Stimulated activated naive CD4-positive, alpha-beta T cell (primary cell): ENCODE data around the gene F2RL1.
"Not testable (repeated sequence)": the region's sequence is repeated elsewhere in the genome, so short reads cannot be mapped to it uniquely, and the experiment has no call there.

Source experiments
- DNase-seq, 6 experiments: peaks; one replicate each; lab custom pipeline; 2025; lab: John Stamatoyannopoulos, UW

The F2RL1 gene

GRCh38 chr5:76818844-76819831, at the start of gene F2RL1:
Gene F2RL1 (plus strand): TSS chr5:76819030. CDS start chr5:76819183, 153 bp downstream.
- DNase-seq: peak; percentile 6 to 50 (median 38)

GRCh38 chr5:76771041-76771440, 47.8 kb upstream of the F2RL1 start:
- not testable (repeated sequence) for DNase-seq

- no peak for DNase-seq
These were observed 47.0 kb upstream of the F2RL1 start for GRCh38 chr5:76771705-76772405.

- no peak for DNase-seq
These were observed 42.9 kb upstream of the F2RL1 start for GRCh38 chr5:76775921-76776320.

GRCh38 chr5:76776391-76776790, 42.4 kb upstream of the F2RL1 start:
- no peak for DNase-seq

GRCh38 chr5:76780616-76781015, 38.2 kb upstream of the F2RL1 start:
- DNase-seq: not testable (repeated sequence)

- DNase-seq: no peak
These were observed 37.1 kb upstream of the F2RL1 start for GRCh38 chr5:76781775-76782174.

GRCh38 chr5:76782444-76782843, 36.4 kb upstream of the F2RL1 start:
- no peak for DNase-seq

GRCh38 chr5:76787237-76787636, 31.6 kb upstream of the F2RL1 start:
- DNase-seq: no peak

GRCh38 chr5:76788362-76788761, 30.5 kb upstream of the F2RL1 start:
- no peak for DNase-seq

GRCh38 chr5:76789275-76789674, 29.6 kb upstream of the F2RL1 start:
- not testable (repeated sequence) for DNase-seq

GRCh38 chr5:76789991-76790581, 28.7 kb upstream of the F2RL1 start:
- DNase-seq: no peak

- peak in 1 of 6 experiments; percentile 5 for DNase-seq
These were observed 28.1 kb upstream of the F2RL1 start for GRCh38 chr5:76790632-76791290.

GRCh38 chr5:76791461-76791860, 27.4 kb upstream of the F2RL1 start:
- DNase-seq: no peak

- DNase-seq: no peak
These were observed 24.0 kb upstream of the F2RL1 start for GRCh38 chr5:76794871-76795270.

GRCh38 chr5:76799588-76799987, 19.2 kb upstream of the F2RL1 start:
- DNase-seq: no peak

- no peak for DNase-seq
These were observed 18.3 kb upstream of the F2RL1 start for GRCh38 chr5:76800579-76800978.

GRCh38 chr5:76801159-76801802, 17.5 kb upstream of the F2RL1 start:
- no peak for DNase-seq

GRCh38 chr5:76801803-76802195, 17.0 kb upstream of the F2RL1 start:
- DNase-seq: no peak

GRCh38 chr5:76804266-76804665, 14.6 kb upstream of the F2RL1 start:
- no peak for DNase-seq

GRCh38 chr5:76805821-76806505, 12.9 kb upstream of the F2RL1 start:
- no peak for DNase-seq
